IMR-90 (cell line): Measurements from ENCODE around the gene PDIA2. TPM values are rescaled to one million over a fixed set of nuclear protein-coding genes. Genes with fewer than 3 reads are reported as not detected.

ENCODE experiments used
- ATAC-seq: fragments of 200-7000 bp; cut with Tn5 transposase; 2 replicates; pipeline ENCODE4 v1.9.1; 2020; ENCODE audit warnings: low read depth, mild to moderate bottlenecking, moderate library complexity
- BruUV-seq: library from RNA; stranded (reverse); fragments of 400-500 nt; replicated peaks from 2 replicates; lab custom pipeline; 2021; lab: Mats Ljungman, UMichigan
- CTCF ChIA-PET: fragments of 300-600 bp; formaldehyde crosslinking; extraction: SDS; loops from one replicate; lab custom pipeline; 2021; ENCODE audit warnings: antibody characterized with exemption; lab: Yijun Ruan, JAX
- POLR2A ChIA-PET: fragments of 300-600 bp; sonication (Branson Sonifier 250); formaldehyde crosslinking; loops from one replicate; lab custom pipeline; 2022; ENCODE audit warnings: antibody characterized with exemption; ENCODE audit not compliant: unreplicated experiment; lab: Charles Lee
- DNase-seq: peaks from one replicate; pipeline ENCODE4 v3.0.0; 2013
- H2AFZ ChIP-seq: replicated peaks from 2 replicates; pipeline ENCODE3; 2013; ENCODE audit warnings: low read length, mild to moderate bottlenecking; ENCODE audit not compliant: poor library complexity
- H2AK5ac ChIP-seq: 2 replicates; pipeline ENCODE4 v1.6.1; 2013; ENCODE audit warnings: low read depth, low read length, inconsistent platforms
- H2AK9ac ChIP-seq: replicated peaks from 2 replicates; pipeline ENCODE3; 2013; ENCODE audit warnings: mild to moderate bottlenecking, low read depth, low read length, moderate library complexity; ENCODE audit not compliant: poor library complexity
- H2BK120ac ChIP-seq: 2 replicates; pipeline ENCODE4 v1.6.1; 2013; ENCODE audit warnings: low read depth, low read length, inconsistent platforms
- H2BK15ac ChIP-seq: 3 replicates; pipeline ENCODE4 v1.6.1; 2013; ENCODE audit warnings: low read depth, low read length, inconsistent platforms
- H2BK20ac ChIP-seq: 2 replicates; pipeline ENCODE4 v1.6.1; 2013; ENCODE audit warnings: low read depth, mild to moderate bottlenecking, inconsistent platforms, low read length, moderate library complexity
- H2BK5ac ChIP-seq: 2 replicates; pipeline ENCODE4 v1.6.1; 2013; ENCODE audit warnings: mild to moderate bottlenecking, low read depth, low read length, inconsistent platforms; ENCODE audit not compliant: poor library complexity, severe bottlenecking
- H3K14ac ChIP-seq: replicated peaks from 2 replicates; pipeline ENCODE4 v1.6.1; 2013; ENCODE audit warnings: low read depth, low read length, inconsistent platforms
- H3K18ac ChIP-seq: 2 replicates; pipeline ENCODE4 v1.6.1; 2013; ENCODE audit warnings: low read depth, low read length, control low read depth
- H3K23ac ChIP-seq: 2 replicates; pipeline ENCODE4 v1.6.1; 2013; ENCODE audit warnings: low read depth, low read length, inconsistent platforms
- H3K27ac ChIP-seq: 2 replicates; pipeline ENCODE4 v1.5.1; 2013; ENCODE audit warnings: mild to moderate bottlenecking, control low read depth, low read length; ENCODE audit not compliant: insufficient read depth
- H3K27me3 ChIP-seq: 2 replicates; pipeline ENCODE4 v1.6.1; 2013; ENCODE audit warnings: low read length; ENCODE audit not compliant: control insufficient read depth, insufficient read depth
- H3K36me3 ChIP-seq: 2 replicates; pipeline ENCODE4 v1.6.1; 2013; ENCODE audit warnings: low read length, mixed read lengths; ENCODE audit not compliant: control insufficient read depth, insufficient read depth
- H3K4ac ChIP-seq: 2 replicates; pipeline ENCODE4 v1.6.1; 2013; ENCODE audit warnings: low read depth, low read length, inconsistent platforms
- H3K4me1 ChIP-seq: 2 replicates; pipeline ENCODE4 v1.6.1; 2013; ENCODE audit warnings: low read length, mixed read lengths; ENCODE audit not compliant: control insufficient read depth, insufficient read depth
- H3K4me2 ChIP-seq: 2 replicates; pipeline ENCODE4 v1.6.1; 2013; ENCODE audit warnings: low read depth, mild to moderate bottlenecking, control low read depth, low read length, moderate library complexity
- H3K4me3 ChIP-seq: 2 replicates; pipeline ENCODE4 v1.5.1; 2013; ENCODE audit warnings: low read depth, mild to moderate bottlenecking, control low read depth, low read length, moderate library complexity; ENCODE audit not compliant: insufficient read depth
- H3K56ac ChIP-seq: 2 replicates; pipeline ENCODE4 v1.6.1; 2013; ENCODE audit warnings: low read length, inconsistent platforms; ENCODE audit not compliant: insufficient read depth; ENCODE audit errors: extremely low read depth
- H3K79me1 ChIP-seq, 2 experiments: 2 replicates each; pipeline ENCODE4 v1.6.1; 2013; ENCODE audit warnings: low read length in 2 of 2, inconsistent platforms in 1 of 2, low read depth in 1 of 2
- H3K9ac ChIP-seq: 2 replicates; pipeline ENCODE4 v1.6.1; 2013; ENCODE audit warnings: low read depth, low read length, control low read depth
- H3K9me1 ChIP-seq: 2 replicates; pipeline ENCODE4 v1.6.1; 2013; ENCODE audit warnings: low read length, inconsistent platforms; ENCODE audit not compliant: insufficient read depth
- H3K9me3 ChIP-seq: 2 replicates; pipeline ENCODE4 v1.6.1; 2013; ENCODE audit warnings: low read length; ENCODE audit not compliant: control insufficient read depth, insufficient read depth
- H4K20me1 ChIP-seq: 2 replicates; pipeline ENCODE4 v1.6.1; 2013; ENCODE audit warnings: low read length, inconsistent platforms; ENCODE audit not compliant: insufficient read depth
- H4K5ac ChIP-seq: 2 replicates; pipeline ENCODE4 v1.6.1; 2013; ENCODE audit warnings: mild to moderate bottlenecking, low read depth, low read length, control low read depth
- H4K8ac ChIP-seq, 2 experiments: 2 replicates each; pipeline ENCODE4 v1.6.1; 2013; ENCODE audit warnings: low read depth in 2 of 2, low read length in 2 of 2, control low read depth in 1 of 2, inconsistent platforms in 1 of 2
- H4K91ac ChIP-seq: 2 replicates; pipeline ENCODE4 v1.6.1; 2013; ENCODE audit warnings: low read depth, low read length, inconsistent platforms; ENCODE audit not compliant: insufficient read depth
- BHLHE40 ChIP-seq: fragments of 150-350 bp; IDR thresholded peaks from 2 replicates; pipeline ENCODE4 v1.6.1; 2016; ENCODE audit warnings: mild to moderate bottlenecking, low read depth, low read length
- CTCF ChIP-seq: conservative IDR thresholded peaks from 2 replicates; pipeline ENCODE4 v1.5.1; 2012; ENCODE audit warnings: mild to moderate bottlenecking, low read depth, low read length, improper control_type of control experiment
- SMC3 ChIP-seq: fragments of 150-350 bp; IDR thresholded peaks from 2 replicates; pipeline ENCODE4 v1.6.1; 2016; ENCODE audit warnings: low read depth, mild to moderate bottlenecking, antibody characterized with exemption, low read length, moderate library complexity
- USF2 ChIP-seq: fragments of 150-350 bp; IDR thresholded peaks from 2 replicates; pipeline ENCODE4 v1.6.1; 2017; ENCODE audit warnings: mild to moderate bottlenecking, antibody characterized with exemption, low read length, low read depth
- WGBS, 2 experiments: methylation state at CpG; one replicate each; pipeline versions ENCODE4 v1.1.5 to v1.1.7; 2013; ENCODE audit warnings: missing lambda C conversion rate in 2 of 2; ENCODE audit not compliant: insufficient read length in 1 of 2; ENCODE audit errors: extremely low coverage in 2 of 2; 5-methylcytosine and 5-hydroxymethylcytosine counted together
- dilution Hi-C: fragments of 300-500 bp; cut with HindIII; formaldehyde crosslinking; loops from one replicate; pipeline ENCODE4 v1.14.3; 2018; ENCODE audit warnings: low sequenced_read_pairs; ENCODE audit not compliant: unreplicated experiment
- in situ Hi-C: fragments of 300-500 bp; cut with MboI; formaldehyde crosslinking; loops from 3 replicates; pipeline ENCODE4 v1.14.3; 2019; ENCODE audit warnings: low sequenced_read_pairs, inconsistent platforms, mixed read lengths
- intact Hi-C: fragments of 100-400 bp; cut with micrococcal nuclease; formaldehyde crosslinking; loops from 2 replicates; pipeline ENCODE4 v1.10.0; 2022
- polyA plus RNA-seq, 3 experiments: library from polyadenylated mRNA; depleted of rRNA; stranded (reverse); fragments of >200 nt; gene quantifications; 2 replicates each; pipeline ENCODE4 v1.2.3, GENCODE V29; 2012; ENCODE audit warnings: low replicate concordance in 1 of 3
- total RNA-seq: library from RNA; depleted of rRNA; stranded (reverse); fragments of >200 nt; gene quantifications from 2 replicates; pipeline ENCODE4 v1.2.3, GENCODE V29; 2012

Gene PDIA2
- total and polyA plus RNA-seq, 2 of the 4 experiments (the other 2 are of a cell fraction): 0.17 TPM; not detected in 1

DNA sequence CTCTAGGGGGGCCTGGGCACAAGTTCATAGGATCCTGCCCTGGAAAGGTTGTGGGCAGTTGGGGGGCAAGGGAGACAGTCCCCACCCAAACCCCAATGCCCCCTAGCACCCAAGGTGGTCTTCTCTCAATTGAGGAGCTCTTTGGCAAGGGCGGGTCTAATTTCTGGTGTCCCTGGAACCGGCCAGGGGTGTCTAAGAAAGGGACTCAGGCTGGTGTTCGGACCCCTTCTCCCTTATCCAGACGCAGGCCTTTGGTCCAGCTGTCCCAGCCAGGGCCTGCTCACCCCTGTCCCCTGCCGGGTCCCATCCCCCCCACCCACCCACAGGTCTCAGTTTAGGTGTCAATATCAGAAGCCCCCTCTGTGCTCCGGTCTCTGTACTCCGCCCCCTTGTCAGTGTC, 3.4 kb upstream of the PDIA2 start:
- Histone ChIP-seq H4K91ac (no peak overlapping the region), H2AFZ (no peak overlapping the region), H3K79me1 (no peaks in the 10 kb centered on the region), H3K4me3 (no peak overlapping the region), H3K9me1 (no peaks in the 10 kb centered on the region), H4K5ac (no peak overlapping the region), H3K9me3 (no peaks in the 10 kb centered on the region), H4K20me1 (no peaks in the 10 kb centered on the region; the same call in 1 of the 2 replicates), H2AK5ac (no peak overlapping the region), H3K18ac (no peak overlapping the region), H4K8ac (no peak overlapping the region), H2AK9ac (no peak overlapping the region), H3K36me3 (no peaks in the 10 kb centered on the region), H3K14ac (no peak overlapping the region), H3K9ac (no peak overlapping the region), H2BK20ac (no peak overlapping the region), H2BK15ac (no peak overlapping the region), H2BK5ac (no peak overlapping the region), H3K4ac (no peak overlapping the region), H2BK120ac (no peak overlapping the region), H3K56ac (no peak overlapping the region), H3K27me3 (peaks cover 46% of the 10 kb centered on the region), H3K23ac (no peak overlapping the region), H3K4me2 (no peak overlapping the region), H3K4me1 (peaks cover 3% of the 10 kb centered on the region; the same call in 1 of the 2 replicates), H3K27ac (no peak overlapping the region)
- DNase-seq: no peak
- no TSS peak for BruUV-seq
- no peak for ATAC-seq
- intact Hi-C loops: no loop called here
- in situ Hi-C loops: no loop called here
- CTCF ChIA-PET: no interaction called here
- TF ChIP-seq SMC3: no peak
- no peak for TF ChIP-seq BHLHE40
- TF ChIP-seq USF2: no peak
- no peak for TF ChIP-seq CTCF
- dilution Hi-C loops: no loop called here
- POLR2A ChIA-PET: no interaction called here
- WGBS, 2 experiments: 67% methylated on average over 1 of the region's 7 CpGs; no CpG with 5 or more reads in 1 of the 2 experiments
